ENCODE results near the gene FOXM1. TPM values are rescaled to one million over a fixed set of nuclear protein-coding genes. Genes with fewer than 3 reads are reported as not detected.

The FOXM1 gene
- total RNA-seq, 4 donors from 2014 or later = 1.4 to 6.5 (median 2.9) TPM

GRCh38 chr12:2856051-2856450, 20.9 kb downstream of the FOXM1 start:
- intact Hi-C loops (cut with DNase I; ENCODE audit: low total_unique reads) = loop anchor here (10.0 kb wide), 1 partner anchor 89 kb away; no protein-coding TSS in a partner anchor

DNA sequence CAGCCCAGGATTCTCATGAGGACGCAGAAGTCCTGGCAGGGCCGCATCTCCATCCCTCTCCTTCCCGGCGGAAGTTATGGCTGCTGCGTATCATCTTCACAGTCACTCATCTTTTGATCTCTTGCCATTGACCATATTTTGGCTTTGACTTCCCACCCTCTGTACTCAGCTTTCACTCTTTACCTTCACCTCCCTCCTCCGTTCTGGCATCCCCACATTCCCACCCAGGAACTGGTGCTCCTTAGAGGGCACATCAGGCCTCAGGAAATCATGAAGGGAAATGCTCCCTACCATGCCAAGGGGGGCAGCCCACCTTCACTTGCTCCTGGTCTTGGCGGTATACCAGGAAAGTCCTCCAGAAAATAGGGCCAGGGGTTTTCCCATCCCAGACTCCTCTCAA, 21.4 kb downstream of the FOXM1 start:
- WGBS, 2 donors = 57 to 84% methylated on average over 7 of the region's 7 CpGs
- no peak for DNase-seq (ENCODE audit: low spot score in 2 of 2)
- H3K4me3 ChIP-seq (ENCODE audit: low read depth, poor library complexity, severe bottlenecking) = no peak overlapping the region
- intact Hi-C loops (cut with DNase I; ENCODE audit: low total_unique reads) = loop anchor here (10.0 kb wide), 1 partner anchor 89 kb away; no protein-coding TSS in a partner anchor
- no peak for TF ChIP-seq POLR2A (IDR thresholded peaks at IDR 0.05)
- no peak for TF ChIP-seq CTCF (IDR thresholded peaks at IDR 0.05)

More at GRCh38 chr12:2856051-2856450, 20.9 kb downstream of the FOXM1 start:
- no peak for DNase-seq (ENCODE audit: low spot score in 2 of 2)
- no peak for TF ChIP-seq CTCF (IDR thresholded peaks at IDR 0.05)
- TF ChIP-seq POLR2A (IDR thresholded peaks at IDR 0.05) = no peak
- no peak overlapping the region for H3K4me3 ChIP-seq (ENCODE audit: low read depth, poor library complexity, severe bottlenecking)
- 82 to 91% methylated on average over 3 of the region's 3 CpGs for WGBS, 2 donors

GRCh38 chr12:2854669-2855453, 22.1 kb downstream of the FOXM1 start:
- no peak overlapping the region for H3K4me3 ChIP-seq (ENCODE audit: low read depth, poor library complexity, severe bottlenecking)
- 69 to 75% methylated on average over 25 of the region's 25 CpGs for WGBS, 2 donors
- no peak for DNase-seq (ENCODE audit: low spot score in 2 of 2)
- intact Hi-C loops (cut with DNase I; ENCODE audit: low total_unique reads) = loop anchor here (10.0 kb wide), 1 partner anchor 90 kb away; no protein-coding TSS in a partner anchor
- TF ChIP-seq POLR2A (IDR thresholded peaks at IDR 0.05) = no peak
- TF ChIP-seq CTCF (IDR thresholded peaks at IDR 0.05) = no peak

DNA sequence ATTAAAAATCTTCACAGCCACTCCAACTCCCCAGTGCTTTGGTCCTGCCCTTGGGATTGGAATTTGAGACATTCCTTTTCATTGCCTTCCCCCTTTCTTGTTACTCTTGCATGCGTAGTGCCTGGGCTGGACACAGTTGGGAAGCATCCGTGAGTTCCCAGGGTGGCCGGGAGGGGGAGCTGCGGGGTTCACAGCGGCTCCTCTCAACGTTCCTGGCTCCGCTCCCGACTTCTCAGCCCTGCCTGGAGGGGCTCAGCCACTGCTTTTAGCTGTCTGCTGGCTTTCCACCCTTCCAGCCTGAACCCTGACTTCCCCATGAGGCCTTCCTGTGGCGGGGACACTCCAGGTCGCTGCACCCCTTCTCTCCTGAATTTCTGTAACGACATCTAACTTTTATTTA, 23.3 kb downstream of the FOXM1 start:
- 18 to 25% methylated on average over 11 of the region's 11 CpGs for WGBS, 2 donors
- peak; percentile 59 to 94 for DNase-seq (ENCODE audit: low spot score in 2 of 2)
- intact Hi-C loops (cut with DNase I; ENCODE audit: low total_unique reads) = loop anchor here (10.0 kb wide), 1 partner anchor 91 kb away; no protein-coding TSS in a partner anchor
- H3K4me3 ChIP-seq (ENCODE audit: low read depth, poor library complexity, severe bottlenecking) = no peak overlapping the region
- TF ChIP-seq CTCF (IDR thresholded peaks at IDR 0.05) = no peak
- no peak for TF ChIP-seq POLR2A (IDR thresholded peaks at IDR 0.05)

DNA sequence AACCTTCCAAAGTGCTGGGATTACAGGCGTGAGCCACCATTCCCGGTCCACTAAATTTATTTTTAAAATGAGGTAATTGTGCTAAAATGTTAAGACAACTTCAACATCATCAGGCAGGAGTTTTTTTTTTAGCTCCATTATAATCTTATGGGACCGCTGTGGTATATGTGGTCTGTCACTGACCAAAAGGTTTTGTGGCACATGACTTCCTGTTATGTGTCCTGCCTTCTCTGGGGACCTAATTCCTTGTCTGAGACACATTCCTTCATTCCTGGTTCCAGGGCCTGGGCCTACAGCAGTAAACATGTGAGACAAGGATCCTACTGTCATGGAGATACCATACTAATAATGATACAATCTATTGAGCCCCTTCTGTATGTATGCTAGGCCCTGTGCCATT, 25.0 kb downstream of the FOXM1 start:
- WGBS, 2 donors = 86 to 95% methylated on average over 3 of the region's 3 CpGs
- no peak overlapping the region for H3K4me3 ChIP-seq (ENCODE audit: low read depth, poor library complexity, severe bottlenecking)
- intact Hi-C loops (cut with DNase I; ENCODE audit: low total_unique reads) = loop anchor here (10.0 kb wide), 1 partner anchor 93 kb away; no protein-coding TSS in a partner anchor
- no peak for DNase-seq (ENCODE audit: low spot score in 2 of 2)
- no peak for TF ChIP-seq CTCF (IDR thresholded peaks at IDR 0.05)
- TF ChIP-seq POLR2A (IDR thresholded peaks at IDR 0.05) = no peak
